ENCODE data around the gene IGFBP5.

DNA sequence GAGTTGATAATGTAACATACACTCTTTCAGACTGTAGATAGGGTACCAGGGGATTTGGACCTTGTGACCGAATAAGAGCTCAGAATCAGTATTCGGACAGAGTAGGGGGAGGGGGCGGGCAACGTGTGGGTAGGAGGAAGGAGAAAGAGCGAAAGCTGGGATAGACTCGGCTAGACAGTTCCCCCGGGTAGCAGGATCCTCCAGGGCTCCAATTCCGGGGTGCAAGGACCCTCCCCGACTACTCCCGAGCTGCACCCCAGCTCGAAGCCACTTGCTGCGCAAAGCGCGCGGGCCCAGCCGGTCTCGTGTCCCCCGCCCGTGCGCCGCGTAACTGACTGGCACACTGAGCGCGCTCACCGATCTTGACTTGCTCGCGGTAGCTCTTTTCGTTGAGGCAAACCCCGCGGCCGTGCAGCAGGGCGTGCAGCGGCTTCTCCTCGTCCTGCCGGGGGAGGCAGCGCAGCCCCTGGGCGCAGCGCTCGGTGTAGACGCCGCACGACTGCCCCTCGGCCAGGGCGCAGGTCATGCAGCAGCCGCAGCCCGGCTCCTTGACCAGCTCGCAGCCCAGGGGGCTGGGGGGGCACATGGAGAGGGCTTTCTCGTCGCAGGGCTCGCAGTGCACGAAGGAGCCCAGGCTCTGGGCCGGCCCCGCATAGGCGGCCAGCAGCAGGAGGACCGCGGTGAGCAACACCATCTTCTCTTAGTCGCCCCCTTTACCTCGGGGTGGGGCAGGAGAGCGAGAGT is 1.1 kb downstream of the IGFBP5 start:
- TF ChIP-seq, protein P1, sequence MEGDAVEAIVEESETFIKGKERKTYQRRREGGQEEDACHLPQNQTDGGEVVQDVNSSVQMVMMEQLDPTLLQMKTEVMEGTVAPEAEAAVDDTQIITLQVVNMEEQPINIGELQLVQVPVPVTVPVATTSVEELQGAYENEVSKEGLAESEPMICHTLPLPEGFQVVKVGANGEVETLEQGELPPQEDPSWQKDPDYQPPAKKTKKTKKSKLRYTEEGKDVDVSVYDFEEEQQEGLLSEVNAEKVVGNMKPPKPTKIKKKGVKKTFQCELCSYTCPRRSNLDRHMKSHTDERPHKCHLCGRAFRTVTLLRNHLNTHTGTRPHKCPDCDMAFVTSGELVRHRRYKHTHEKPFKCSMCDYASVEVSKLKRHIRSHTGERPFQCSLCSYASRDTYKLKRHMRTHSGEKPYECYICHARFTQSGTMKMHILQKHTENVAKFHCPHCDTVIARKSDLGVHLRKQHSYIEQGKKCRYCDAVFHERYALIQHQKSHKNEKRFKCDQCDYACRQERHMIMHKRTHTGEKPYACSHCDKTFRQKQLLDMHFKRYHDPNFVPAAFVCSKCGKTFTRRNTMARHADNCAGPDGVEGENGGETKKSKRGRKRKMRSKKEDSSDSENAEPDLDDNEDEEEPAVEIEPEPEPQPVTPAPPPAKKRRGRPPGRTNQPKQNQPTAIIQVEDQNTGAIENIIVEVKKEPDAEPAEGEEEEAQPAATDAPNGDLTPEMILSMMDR (IDR thresholded peaks at IDR 0.05; ENCODE audit: extremely low read depth in 1 of 2, insufficient read depth in 1 of 2, low read depth in 1 of 2, low read length in 2 of 2), result no peak
- TF ChIP-seq POLR2A (IDR thresholded peaks at IDR 0.05; ENCODE audit: low read depth, low read length) (no peak), POLR2AphosphoS5 (IDR thresholded peaks at IDR 0.05; ENCODE audit: insufficient read depth, low read depth, low read length) (no peak)
